GM18517 (cell line): ENCODE data around the gene LAPTM5.
"Not testable (repeated sequence)": the region's sequence is repeated elsewhere in the genome, so short reads cannot be mapped to it uniquely, and the experiment has no call there.

ENCODE experiments used
- ATAC-seq: cut with Tn5 transposase; IDR thresholded peaks from one replicate; pipeline ENCODE4 v1.9.1; 2021; ENCODE audit warnings: mild to moderate bottlenecking, moderate library complexity; ENCODE audit not compliant: unreplicated experiment

LAPTM5 gene

GRCh38 chr1:30773722-30774358 lies 16.3 kb upstream of the LAPTM5 start:
- no peak for ATAC-seq

- no peak for ATAC-seq
Observed at GRCh38 chr1:30771005-30771404, 13.4 kb upstream of the LAPTM5 start.

- ATAC-seq: no peak
Observed at GRCh38 chr1:30770150-30770549, 12.6 kb upstream of the LAPTM5 start.

- no peak for ATAC-seq
Observed at GRCh38 chr1:30768830-30769718, 11.5 kb upstream of the LAPTM5 start.

- no peak for ATAC-seq
Observed at GRCh38 chr1:30768159-30768829, 10.7 kb upstream of the LAPTM5 start.

- ATAC-seq: not testable (repeated sequence)
Observed at GRCh38 chr1:30766948-30767347, 9.4 kb upstream of the LAPTM5 start.

- ATAC-seq: no peak
Observed at GRCh38 chr1:30765556-30766434, 8.2 kb upstream of the LAPTM5 start.

- ATAC-seq: no peak
Observed at GRCh38 chr1:30764939-30765555, 7.5 kb upstream of the LAPTM5 start.

- no peak for ATAC-seq
Observed at GRCh38 chr1:30764396-30764795, 6.8 kb upstream of the LAPTM5 start.

- ATAC-seq: no peak
Observed at GRCh38 chr1:30763651-30764248, 6.2 kb upstream of the LAPTM5 start.

GRCh38 chr1:30762930-30763650 lies 5.5 kb upstream of the LAPTM5 start:
- no peak for ATAC-seq

- no peak for ATAC-seq
Observed at GRCh38 chr1:30762152-30762929, 4.8 kb upstream of the LAPTM5 start.

GRCh38 chr1:30761381-30762151 lies 4.0 kb upstream of the LAPTM5 start:
- no peak for ATAC-seq

- ATAC-seq: no peak
Observed at GRCh38 chr1:30760596-30761324, 3.2 kb upstream of the LAPTM5 start.

GRCh38 chr1:30759718-30760281 lies 2.2 kb upstream of the LAPTM5 start:
- no peak for ATAC-seq

- ATAC-seq: no peak
Observed at GRCh38 chr1:30758785-30759380, 1.3 kb upstream of the LAPTM5 start.
